HG03432 (cell line): Measurements from ENCODE around the gene WDR5B.
"Not testable (repeated sequence)": the region's sequence is repeated elsewhere in the genome, so short reads cannot be mapped to it uniquely, and the experiment has no call there.

Source experiments
- ATAC-seq: cut with Tn5 transposase; IDR thresholded peaks from one replicate; pipeline ENCODE4 v1.9.1; 2021; ENCODE audit warnings: mild to moderate bottlenecking, moderate library complexity; ENCODE audit not compliant: unreplicated experiment

Gene WDR5B

DNA sequence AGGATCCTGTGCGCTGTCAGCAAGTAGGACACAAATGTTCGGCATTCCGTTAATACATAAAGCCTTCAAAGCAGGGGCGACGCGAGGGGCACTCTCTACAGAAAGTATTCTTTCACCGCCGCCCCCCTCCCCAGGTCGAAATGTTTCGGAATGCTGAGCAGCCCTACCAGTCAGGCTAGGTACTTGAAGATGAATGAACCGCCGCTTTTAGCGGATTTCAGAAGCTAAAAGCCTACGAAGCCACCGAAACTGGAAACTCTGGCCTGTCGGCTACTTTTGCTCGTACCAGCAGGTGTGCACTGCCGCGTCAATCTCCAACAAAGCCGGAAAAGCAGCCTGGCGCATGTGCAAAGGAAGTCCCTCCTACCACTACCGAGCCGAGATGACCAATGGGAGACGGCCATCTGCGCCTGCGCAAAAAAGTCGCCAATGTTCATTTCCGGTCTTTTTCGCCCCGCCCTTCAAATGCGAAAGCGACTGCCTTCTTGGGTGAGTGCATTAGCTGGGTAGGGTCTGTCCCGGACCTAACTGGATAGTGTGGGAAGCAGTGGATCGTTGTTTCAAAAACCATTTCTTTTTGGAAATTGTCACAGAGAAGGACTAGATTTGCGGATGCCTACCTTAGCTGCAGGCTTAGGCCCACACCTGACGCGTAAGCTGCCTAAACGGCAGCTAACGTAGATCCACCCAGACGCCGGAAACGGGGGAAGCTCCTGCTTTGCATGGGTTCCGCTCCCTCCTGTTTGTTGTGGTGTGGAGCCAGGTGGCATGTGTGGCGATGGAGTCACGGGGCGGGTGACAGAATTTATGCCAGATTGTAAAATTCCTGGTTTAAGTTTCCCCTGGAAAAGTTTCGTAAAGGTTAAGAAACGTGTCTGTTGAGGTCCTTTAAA lies at the start of gene WDR5B:
TSS of gene WDR5B (minus strand) at position 301 of the 893 bp plus-strand sequence. CDS start 534 bp downstream, outside the sequence.
- peak; percentile 88 for ATAC-seq

DNA sequence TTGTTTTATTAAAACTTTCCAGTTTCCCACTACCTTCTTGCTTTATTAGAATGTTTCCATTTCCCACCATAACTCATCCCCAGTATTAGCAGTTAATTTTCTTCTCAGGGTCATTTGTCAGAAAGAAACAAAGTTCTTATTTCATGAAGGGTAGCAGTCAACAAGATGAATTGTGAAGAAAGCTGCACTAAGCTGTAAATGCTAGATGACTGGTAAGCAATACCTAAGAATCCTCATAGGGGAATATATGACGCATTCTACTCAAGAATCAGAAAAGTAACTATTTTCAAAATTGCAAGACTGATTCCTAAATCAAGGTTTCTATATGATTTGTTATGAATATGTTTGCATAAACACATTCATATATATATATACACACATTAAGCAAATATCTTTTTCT lies 48.8 kb upstream of the WDR5B start:
- no peak for ATAC-seq

DNA sequence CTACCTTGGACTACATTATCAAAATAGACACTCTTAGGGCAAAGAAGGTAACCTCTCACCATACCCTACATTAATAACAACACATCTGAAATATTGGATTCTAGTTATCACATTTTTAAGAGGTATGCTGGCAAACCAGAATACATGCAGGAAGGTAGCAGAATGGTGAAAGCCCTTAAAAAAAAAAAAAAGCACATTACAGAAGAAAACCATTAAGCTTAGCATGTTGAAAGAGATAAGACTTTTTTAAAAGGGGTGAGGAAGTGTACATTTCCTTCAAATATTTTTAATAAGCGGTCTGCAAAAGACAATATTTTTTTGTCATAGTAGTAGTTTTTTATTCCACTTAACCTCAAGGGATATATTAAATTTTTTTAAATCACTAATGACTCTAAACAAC lies 46.5 kb upstream of the WDR5B start:
- ATAC-seq, result no peak

DNA sequence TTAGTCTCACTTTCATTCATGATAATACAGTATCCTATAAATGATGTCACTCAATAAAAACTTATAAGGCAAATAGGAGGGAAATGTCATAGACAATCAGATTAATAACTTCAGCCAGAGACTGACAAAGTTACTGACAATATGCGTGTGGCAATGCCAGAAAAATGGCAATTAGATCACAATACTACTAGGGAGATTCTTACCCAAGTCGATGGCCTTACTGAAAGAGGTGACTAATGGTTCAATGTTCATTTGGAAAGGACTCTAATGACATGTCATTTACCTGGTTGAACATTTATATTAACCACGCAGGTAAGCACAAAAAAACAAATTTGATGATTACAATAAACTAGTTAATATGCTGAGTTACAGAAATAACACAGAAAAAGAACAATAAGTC lies 45.9 kb upstream of the WDR5B start:
- ATAC-seq, result no peak

DNA sequence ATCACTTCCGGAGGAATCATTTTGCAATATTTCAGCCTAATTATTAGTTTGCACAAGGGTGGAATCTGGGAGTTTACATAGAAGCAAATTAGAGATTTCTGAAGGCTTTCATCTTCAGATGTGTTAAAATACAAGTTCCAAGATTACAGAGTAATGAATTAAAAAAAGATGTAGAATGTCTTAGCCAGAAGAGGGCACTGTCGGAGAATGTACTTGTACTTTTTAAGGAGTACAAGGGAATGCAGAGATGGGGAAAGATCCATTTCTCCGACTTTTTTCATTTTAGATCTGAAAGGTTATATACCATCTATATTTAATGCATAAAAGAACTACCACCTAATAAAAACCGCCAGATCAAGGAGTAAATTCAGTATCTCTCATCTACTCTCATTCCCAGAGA lies 43.1 kb upstream of the WDR5B start:
- no peak for ATAC-seq

DNA sequence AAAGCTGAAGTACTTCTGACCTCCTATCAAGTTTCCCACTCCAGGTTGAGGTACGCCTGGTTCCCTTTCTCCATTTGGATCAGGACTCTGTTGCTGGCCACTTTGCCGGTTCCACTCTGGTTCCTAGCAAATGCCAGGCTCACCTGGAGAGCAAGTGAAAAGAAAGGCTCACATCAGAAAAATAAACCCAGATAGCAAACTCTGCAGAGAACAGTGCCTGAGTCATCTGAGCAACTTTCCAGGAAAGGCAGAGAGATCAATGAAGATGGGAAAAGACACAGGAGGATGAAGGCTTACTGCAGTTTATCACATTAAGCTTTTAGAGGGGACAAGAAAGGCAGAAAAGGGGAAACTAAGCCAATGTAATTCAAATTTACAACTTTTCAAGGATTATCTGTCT lies 41.8 kb upstream of the WDR5B start:
- no peak for ATAC-seq

DNA sequence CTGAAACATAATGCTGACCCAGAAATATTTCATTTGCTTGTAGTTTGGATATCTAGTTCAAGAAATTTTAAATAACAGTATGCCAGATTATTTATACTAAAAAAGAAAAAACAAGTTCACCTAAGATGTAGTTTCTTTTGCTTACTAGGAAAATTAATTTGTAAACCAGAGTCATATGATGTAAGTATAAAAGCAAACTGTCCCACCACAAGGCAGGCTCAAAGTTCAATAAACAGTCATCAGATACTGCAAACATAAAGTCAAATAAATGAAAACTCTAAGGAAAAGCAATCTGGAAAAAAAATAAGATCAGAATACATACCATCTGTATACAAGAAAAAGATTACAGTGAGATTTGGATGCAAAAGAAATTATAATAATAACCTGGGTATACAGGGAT lies 40.2 kb upstream of the WDR5B start:
- ATAC-seq, result no peak

DNA sequence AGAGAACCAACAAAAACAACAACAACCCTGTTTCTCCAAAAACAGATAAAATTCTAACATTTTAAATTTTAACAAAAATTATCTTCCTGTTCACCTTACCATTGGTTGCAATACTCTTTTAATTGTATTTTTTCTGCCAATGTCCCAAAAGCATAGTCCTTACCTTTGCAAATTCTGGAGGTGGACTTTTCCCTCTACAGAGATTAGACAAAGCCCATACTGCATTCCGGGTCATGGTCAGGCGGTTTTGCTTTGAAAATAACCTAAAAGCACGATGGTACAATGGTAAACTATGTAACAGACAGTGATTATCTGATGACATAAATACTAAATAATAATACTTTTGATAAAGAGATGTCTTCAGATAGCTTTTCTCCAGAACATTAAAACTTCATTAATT lies 35.5 kb upstream of the WDR5B start:
- no peak for ATAC-seq

DNA sequence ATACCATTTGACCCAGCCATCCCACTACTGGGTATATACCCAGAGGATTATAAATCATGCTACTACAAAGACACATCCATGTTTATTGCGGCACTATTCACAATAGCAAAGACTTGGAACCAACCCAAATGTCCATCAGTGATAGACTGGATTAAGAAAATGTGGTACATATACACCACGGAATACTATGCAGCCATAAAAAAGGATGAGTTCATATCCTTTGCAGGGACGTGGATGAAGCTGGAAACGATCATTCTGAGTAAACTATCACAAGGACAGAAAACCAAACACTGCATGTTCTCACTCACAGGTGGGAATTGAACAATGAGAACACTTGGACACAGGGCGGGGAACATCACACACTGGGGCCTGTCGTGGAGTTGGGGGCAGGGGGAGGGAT lies 32.4 kb upstream of the WDR5B start:
- not testable (repeated sequence) for ATAC-seq

DNA sequence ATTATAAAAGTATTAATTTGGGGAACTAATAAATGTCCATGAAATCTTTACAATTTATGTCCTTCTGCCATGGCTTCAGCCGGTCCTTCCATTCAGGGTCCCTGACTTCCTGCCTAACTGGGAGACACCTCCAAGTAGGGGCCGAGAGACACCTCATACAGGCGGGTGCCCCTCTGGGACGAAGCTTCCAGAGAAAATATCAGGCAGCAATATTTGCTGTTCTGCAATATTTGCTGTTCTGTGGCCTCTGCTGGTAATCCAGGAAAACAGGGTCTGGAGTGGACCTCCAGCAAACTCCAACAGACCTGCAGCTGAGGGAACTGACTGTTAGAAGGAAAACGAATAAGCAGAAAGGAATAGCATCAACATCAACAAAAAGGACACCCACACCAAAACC lies 28.6 kb upstream of the WDR5B start:
- ATAC-seq, result not testable (repeated sequence)

DNA sequence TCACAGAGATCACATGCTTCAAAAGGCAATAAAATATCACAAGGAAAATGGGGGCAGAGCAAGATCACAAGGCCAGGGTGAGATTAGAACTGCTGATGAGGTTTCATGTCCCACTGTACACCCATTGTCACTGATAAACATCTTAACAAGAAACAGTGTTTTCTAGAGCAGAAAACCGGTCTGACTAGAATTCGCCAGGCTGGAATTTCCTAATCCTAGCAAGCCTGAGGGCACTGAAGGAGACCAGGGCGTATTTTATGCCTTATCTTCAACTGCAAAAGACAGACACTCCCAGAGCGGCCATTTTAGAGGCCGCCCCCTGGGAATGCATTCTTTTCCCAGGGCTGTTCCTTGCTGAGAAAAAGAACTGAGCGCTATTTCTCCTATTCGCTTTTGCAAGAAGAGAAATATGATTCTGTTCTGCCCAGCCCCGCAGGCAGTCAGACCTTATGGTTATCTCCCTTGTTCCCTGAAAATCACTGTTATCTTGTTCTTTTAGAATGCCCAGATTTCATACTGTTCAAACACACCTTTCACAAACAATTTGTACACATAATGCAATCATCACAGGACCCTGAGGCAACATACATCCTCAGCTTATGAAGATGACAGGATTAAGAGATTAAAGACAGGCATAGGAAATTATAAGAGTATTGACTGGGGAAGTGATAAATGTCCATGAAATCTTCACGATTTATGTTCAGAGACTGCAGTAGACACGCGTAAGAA lies 28.1 kb upstream of the WDR5B start:
- ATAC-seq, result not testable (repeated sequence)

DNA sequence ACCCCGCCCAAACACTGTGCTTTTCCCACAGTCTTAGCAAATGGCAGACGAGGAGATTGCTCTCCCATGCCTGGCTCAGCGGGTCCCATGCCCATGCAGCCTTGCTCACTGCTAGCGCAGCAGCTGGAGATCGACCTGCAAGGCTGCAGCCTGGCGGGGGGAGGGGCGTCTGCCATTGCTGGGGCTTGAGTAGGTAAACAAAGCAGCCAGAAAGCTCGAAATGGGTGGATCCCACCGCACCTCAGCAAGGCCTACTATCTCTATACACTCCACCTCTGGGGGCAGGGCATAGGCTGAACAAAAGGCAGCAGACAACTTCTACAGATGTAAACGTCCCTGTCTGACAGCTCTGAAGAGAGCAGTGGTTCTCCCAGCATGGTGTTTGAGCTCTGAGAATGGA lies 27.2 kb upstream of the WDR5B start:
- ATAC-seq, result no peak

DNA sequence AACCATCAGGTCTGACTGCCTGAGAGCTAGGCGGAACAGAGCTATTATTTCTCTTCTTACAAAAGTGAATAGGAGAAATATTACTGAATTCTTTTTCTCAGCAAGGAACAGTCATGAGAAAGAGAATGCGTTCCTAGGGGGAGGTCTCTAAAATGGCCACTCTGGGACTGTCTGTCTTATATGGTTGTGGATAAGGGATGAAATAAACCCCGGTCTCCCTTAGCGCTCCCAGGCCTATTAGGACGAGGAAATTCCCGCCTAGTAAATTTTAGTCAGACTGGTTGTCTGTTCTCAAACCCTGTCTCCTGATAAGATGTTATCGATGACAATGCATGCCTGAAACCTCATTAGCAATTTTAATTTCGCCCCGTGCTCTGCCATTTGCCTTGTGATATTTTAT lies 20.1 kb upstream of the WDR5B start:
- ATAC-seq, result no peak

DNA sequence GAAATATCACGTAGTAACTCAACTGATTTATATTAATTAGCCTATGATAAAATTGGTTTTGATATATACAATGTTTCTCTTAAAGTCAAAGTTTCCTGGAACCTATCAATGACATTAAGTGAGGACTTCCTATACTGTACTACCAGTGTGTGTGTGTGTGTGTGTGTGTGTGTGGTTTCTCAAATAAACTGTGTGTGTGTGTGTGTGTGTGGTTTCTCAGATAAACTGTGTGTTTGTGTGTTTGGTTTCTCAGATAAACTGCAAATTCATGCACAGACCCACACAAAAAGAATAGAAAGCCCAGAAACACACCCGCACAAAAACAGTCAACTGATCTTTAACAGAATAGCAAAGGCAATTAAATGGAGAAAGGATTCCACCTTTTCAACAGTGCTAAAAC lies 14.5 kb upstream of the WDR5B start:
- no peak for ATAC-seq

DNA sequence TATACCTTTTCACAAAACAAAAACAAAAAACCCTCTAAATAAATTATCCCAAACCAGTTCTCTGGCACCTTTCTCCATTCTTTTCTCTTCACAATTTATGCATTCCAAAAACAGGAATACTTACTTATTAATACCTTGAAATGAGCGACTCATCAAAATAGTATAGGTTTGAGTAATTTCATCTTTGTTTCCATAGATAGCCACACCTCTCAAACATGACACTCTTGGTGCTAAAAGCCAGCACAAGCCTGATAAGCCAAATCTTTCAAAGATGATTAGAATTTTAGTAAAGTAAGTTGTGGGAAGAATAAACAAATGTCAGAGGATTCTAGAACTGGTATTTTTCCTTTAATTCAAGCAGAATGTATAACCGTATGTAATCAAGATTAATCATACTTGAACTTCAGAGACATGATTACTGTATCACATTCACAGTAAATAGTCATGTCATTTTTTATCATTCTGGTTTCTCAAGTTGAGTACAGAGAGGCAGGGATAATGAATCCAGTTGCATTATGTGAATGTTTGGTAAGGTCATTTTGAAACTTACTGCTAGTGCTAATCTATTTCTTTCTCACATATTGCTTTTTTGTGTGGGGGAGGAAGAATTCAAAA lies 12.1 kb upstream of the WDR5B start:
- ATAC-seq, result no peak

DNA sequence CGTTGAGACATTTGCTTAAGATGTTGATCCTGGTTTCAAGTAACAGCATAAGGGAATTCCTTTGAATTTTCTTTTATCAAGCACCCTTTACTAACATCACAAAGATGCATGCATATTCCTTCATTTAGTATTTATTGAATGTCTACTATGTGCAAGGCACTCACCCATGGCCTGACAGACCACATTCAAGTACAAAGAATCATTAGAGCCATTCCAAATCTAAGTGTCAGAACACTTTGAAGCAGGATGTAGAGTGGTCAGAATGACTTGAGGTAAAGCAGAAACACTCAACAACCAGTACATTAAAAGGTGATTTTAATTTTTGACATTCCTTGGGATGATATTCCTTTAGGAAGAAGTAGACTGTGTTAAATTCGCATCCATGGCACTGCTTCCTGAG lies 6.0 kb upstream of the WDR5B start:
- ATAC-seq, result no peak

DNA sequence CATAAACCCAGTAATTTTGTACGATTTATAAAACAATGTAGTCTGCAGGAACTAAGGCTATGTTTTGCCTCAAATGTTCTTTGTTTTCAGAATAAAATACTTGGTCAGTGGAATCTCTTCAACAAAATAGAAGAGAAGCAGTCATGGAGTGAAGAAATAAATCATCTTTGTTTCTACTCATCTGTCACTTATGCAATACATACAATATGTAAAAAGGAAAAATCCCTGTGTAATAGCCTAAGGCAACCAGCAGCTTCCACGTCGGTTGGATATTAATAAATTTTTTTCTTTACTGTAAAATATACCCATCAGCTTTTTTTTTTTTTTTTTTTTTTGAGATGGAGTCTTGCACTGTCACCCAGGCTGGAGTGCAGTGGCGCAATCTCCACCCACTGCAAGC lies 5.2 kb upstream of the WDR5B start:
- ATAC-seq, result no peak

DNA sequence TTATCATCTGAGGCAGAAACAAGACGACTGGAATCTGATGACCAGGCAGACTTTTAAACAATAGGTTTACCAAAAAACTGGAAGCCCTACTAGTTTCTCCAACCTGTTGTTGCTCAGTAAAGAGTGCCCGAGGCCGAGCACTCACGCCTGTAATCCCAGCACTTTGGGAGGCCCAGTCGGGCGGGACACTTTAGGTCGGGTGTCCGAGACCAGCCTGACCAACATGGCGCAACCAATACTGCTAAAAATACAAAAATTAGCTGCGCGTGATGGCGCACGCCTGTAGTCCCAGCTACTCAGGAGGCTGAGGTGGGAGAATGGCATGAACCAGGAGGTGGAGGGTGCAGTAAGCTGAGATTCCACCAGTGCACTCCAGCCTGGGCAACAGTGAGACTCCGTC lies 1.1 kb upstream of the WDR5B start:
- ATAC-seq, result no peak

DNA sequence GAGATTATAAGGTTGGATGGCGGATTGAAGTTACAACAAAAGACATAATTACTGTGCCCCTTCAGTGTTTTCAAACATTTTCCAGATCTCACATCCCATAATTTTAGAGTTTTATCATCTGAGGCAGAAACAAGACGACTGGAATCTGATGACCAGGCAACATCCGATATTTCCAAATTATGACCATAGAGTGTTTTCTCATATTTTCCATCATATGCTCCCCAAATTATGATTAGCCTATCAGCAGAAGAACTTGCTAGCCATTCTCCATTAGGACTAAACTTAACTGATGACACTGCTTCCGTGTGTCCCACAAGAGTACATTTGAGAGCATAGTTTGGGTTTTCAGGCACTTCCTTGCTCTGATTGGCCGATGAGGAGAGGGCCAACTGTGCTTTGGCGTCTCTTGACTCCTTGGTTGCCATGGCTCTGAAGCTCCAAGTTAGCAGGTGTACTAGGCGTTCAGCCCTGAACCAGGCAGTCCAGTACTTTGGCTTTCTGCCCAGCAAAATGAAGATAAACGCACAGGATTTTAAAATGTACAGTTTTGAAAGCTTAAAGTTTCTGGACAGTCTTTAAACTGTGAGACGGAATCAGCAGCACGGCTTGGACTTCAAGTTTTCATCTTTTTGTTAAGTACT lies 638 bp downstream of the WDR5B start:
- peak; percentile 51 for ATAC-seq

DNA sequence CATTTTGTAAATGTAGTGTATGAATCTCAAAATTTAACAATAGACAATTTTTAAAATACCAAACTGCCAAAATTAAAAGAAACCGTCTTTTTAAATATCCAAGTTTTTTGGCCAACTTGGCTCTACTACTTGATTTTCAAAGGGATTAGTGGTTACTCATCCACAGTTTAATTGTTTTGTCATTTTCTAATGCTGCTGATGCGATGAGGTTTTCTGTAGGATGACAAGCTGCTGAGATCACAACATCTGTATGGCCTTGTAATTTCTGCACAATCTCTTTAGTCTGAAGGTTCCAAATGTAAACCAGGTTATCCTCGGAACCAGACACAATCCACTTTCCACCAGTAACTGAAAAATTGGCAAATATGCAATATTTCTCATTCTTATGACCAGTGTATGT lies 1.5 kb downstream of the WDR5B start:
- no peak for ATAC-seq

DNA sequence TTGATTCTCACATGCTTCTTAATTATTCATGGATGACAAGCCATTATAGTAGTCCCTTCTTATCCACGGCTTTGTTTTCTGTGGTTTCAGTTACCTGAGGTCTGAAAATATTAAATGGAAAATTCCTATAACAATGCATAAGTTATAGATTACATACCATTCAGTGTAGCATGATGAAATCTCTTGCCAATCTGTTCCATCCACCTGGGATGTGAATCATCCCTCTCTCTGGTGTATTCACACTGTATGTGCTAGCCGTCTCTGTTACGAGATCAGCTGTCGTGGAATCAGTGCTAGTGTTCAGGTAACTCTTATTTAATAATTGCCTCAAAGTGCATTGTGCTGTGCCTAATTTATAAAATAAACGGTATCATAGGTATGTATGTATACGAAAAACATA lies 5.2 kb downstream of the WDR5B start:
- no peak for ATAC-seq
